GM12878 (cell line): Measurements from ENCODE around the gene PTGES2. TPM values are rescaled to one million over a fixed set of nuclear protein-coding genes. Genes with fewer than 3 reads are reported as not detected.

Source experiments
- ATAC-seq: fragments of 200-7000 bp; cut with Tn5 transposase; 3 replicates; pipeline ENCODE4 v1.9.1; 2020; ENCODE audit warnings: mild to moderate bottlenecking, moderate library complexity
- BruUV-seq: library from RNA; stranded (reverse); fragments of 400-500 nt; replicated peaks from 2 replicates; lab custom pipeline; 2021; lab: Mats Ljungman, UMichigan
- CTCF ChIA-PET: fragments of 300-600 bp; sonication (Branson Sonifier 250); formaldehyde crosslinking; extraction: SDS; loops from one replicate; lab custom pipeline; 2021; ENCODE audit warnings: inconsistent platforms; lab: Yijun Ruan, JAX
- POLR2A ChIA-PET: fragments of 350-600 bp; formaldehyde crosslinking; extraction: SDS; loops from one replicate; lab custom pipeline; 2021; ENCODE audit warnings: inconsistent platforms; lab: Charles Lee
- RAD21 ChIA-PET: fragments of 300-600 bp; sonication (Branson Sonifier 250); formaldehyde crosslinking; loops from one replicate; lab custom pipeline; 2023; ENCODE audit warnings: antibody characterized with exemption; ENCODE audit not compliant: unreplicated experiment; lab: Charles Lee
- SMC1A ChIA-PET: fragments of 300-600 bp; sonication (Branson Sonifier 250); formaldehyde crosslinking; loops from one replicate; lab custom pipeline; 2023; ENCODE audit not compliant: unreplicated experiment, uncharacterized antibody; lab: Charles Lee
- DNase-seq: peaks from one replicate; pipeline ENCODE4 v3.0.0-alpha.2; 2011; ENCODE audit warnings: low read depth, low spot score
- FAIRE-seq: peaks from 3 replicates; lab custom pipeline; 2011; peaks lifted over from hg19 to GRCh38; lab: Jason Lieb, UNC
- H2AFZ ChIP-seq: 2 replicates; pipeline ENCODE4 v1.6.0; 2011; ENCODE audit warnings: low read depth, low read length, control low read depth; ENCODE audit not compliant: control insufficient read depth
- H3K27ac ChIP-seq: 2 replicates; pipeline ENCODE4 v1.5.1; 2011; ENCODE audit warnings: control low read depth; ENCODE audit not compliant: control insufficient read depth, insufficient read depth
- H3K27me3 ChIP-seq, 2 experiments: replicated peaks in 1 of 2; 2 replicates each; pipeline versions ENCODE4 v1.6.0 to v1.6.1; 2011; ENCODE audit warnings: low read length in 1 of 2; ENCODE audit not compliant: control insufficient read depth in 2 of 2, insufficient read depth in 2 of 2
- H3K36me3 ChIP-seq, 2 experiments: 2 replicates each; pipeline ENCODE4 v1.5.1; 2011; ENCODE audit warnings: low read length in 1 of 2; ENCODE audit not compliant: control insufficient read depth in 2 of 2, insufficient read depth in 2 of 2
- H3K4me1 ChIP-seq: 2 replicates; pipeline ENCODE4 v1.6.1; 2011; ENCODE audit warnings: mild to moderate bottlenecking, low read length, moderate library complexity, mixed read lengths; ENCODE audit not compliant: control insufficient read depth, insufficient read depth
- H3K4me2 ChIP-seq: 2 replicates; pipeline ENCODE4 v1.6.0; 2011; ENCODE audit warnings: control low read depth; ENCODE audit not compliant: control insufficient read depth, insufficient read depth
- H3K4me3 ChIP-seq: fragments of 200-600 bp; sonication (generic); 2 replicates; pipeline ENCODE4 v1.5.1; 2016
- H3K79me2 ChIP-seq: 2 replicates; pipeline ENCODE4 v1.6.0; 2011; ENCODE audit warnings: low read length; ENCODE audit not compliant: control insufficient read depth, insufficient read depth
- H3K9ac ChIP-seq: 2 replicates; pipeline ENCODE4 v1.8.0; 2011; ENCODE audit warnings: low read length, control low read depth, mixed read lengths; ENCODE audit not compliant: control insufficient read depth, insufficient read depth
- H3K9me3 ChIP-seq: replicated peaks from 3 replicates; pipeline ENCODE4 v1.5.1; 2011; ENCODE audit warnings: mild to moderate bottlenecking, low read length; ENCODE audit not compliant: control insufficient read depth, insufficient read depth
- H4K20me1 ChIP-seq: 2 replicates; pipeline ENCODE4 v1.6.0; 2011; ENCODE audit not compliant: control insufficient read depth, insufficient read depth
- BACH1 ChIP-seq: fragments of 450-650 bp; IDR thresholded peaks from 2 replicates; pipeline ENCODE4 v1.6.1; 2017; ENCODE audit warnings: mild to moderate bottlenecking, borderline replicate concordance
- CBX3 ChIP-seq: fragments of 200-600 bp; sonication (generic); IDR thresholded peaks from 2 replicates; pipeline ENCODE4 v1.6.1; 2016; ENCODE audit warnings: low read depth, borderline replicate concordance
- CREB1 ChIP-seq: IDR thresholded peaks from 2 replicates; pipeline ENCODE4 v1.6.1; 2012; ENCODE audit warnings: low read depth, mild to moderate bottlenecking, inconsistent platforms
- ESRRA ChIP-seq: IDR thresholded peaks from 2 replicates; pipeline ENCODE4 v1.6.1; 2012; ENCODE audit warnings: mild to moderate bottlenecking, low read length, improper control_type of control experiment
- FOXK2 ChIP-seq: fragments of 450-650 bp; IDR thresholded peaks from 2 replicates; pipeline ENCODE4 v1.6.1; 2017; ENCODE audit warnings: mild to moderate bottlenecking, moderate library complexity
- MEF2B ChIP-seq: fragments of 450-650 bp; IDR thresholded peaks from 2 replicates; pipeline ENCODE4 v1.6.1; 2018; ENCODE audit warnings: mild to moderate bottlenecking, moderate library complexity; ENCODE audit not compliant: partially characterized antibody, poor library complexity, severe bottlenecking
- MTA2 ChIP-seq: fragments of 450-650 bp; IDR thresholded peaks from 2 replicates; pipeline ENCODE4 v1.6.1; 2016; ENCODE audit warnings: low read depth, mild to moderate bottlenecking, moderate library complexity
- NFYA ChIP-seq: IDR thresholded peaks from 2 replicates; pipeline ENCODE4 v1.6.1; 2011; ENCODE audit warnings: low read depth, mild to moderate bottlenecking, low read length, improper control_type of control experiment, borderline replicate concordance
- NFYB ChIP-seq: IDR thresholded peaks from 2 replicates; pipeline ENCODE4 v1.6.1; 2011; ENCODE audit warnings: low read depth, mild to moderate bottlenecking, low read length, improper control_type of control experiment, moderate library complexity; ENCODE audit not compliant: insufficient read depth
- RBBP5 ChIP-seq: fragments of 200-600 bp; sonication (generic); conservative IDR thresholded peaks from 2 replicates; pipeline ENCODE4 v1.6.1; 2016
- SREBF2 ChIP-seq: IDR thresholded peaks from 2 replicates; pipeline ENCODE4 v1.6.1; 2012; ENCODE audit warnings: mild to moderate bottlenecking, low read length
- SRF ChIP-seq, 2 experiments: IDR thresholded peaks; 2 replicates each; pipeline ENCODE4 v1.6.1; 2011; ENCODE audit warnings: low read depth in 2 of 2, low read length in 2 of 2, mild to moderate bottlenecking in 1 of 2, moderate library complexity in 1 of 2
- STAT3 ChIP-seq: IDR thresholded peaks from 2 replicates; pipeline ENCODE4 v1.6.1; 2011; ENCODE audit warnings: low read depth, low read length, improper control_type of control experiment
- ZNF207 ChIP-seq: fragments of 450-650 bp; IDR thresholded peaks from 2 replicates; pipeline ENCODE4 v1.6.1; 2014; ENCODE audit warnings: antibody characterized with exemption, mild to moderate bottlenecking, borderline replicate concordance
- WGBS: methylation state at CpG from one replicate; pipeline ENCODE4 v1.1.6; 2016; ENCODE audit warnings: low lambda C conversion rate; ENCODE audit not compliant: insufficient replicate concordance, insufficient coverage; ENCODE audit errors: missing lambda C conversion rate; 5-methylcytosine and 5-hydroxymethylcytosine counted together
- in situ Hi-C: fragments of 300-500 bp; cut with MboI; formaldehyde crosslinking; loops from 9 replicates; pipeline ENCODE4 v1.14.3; 2018; ENCODE audit warnings: mixed read lengths
- intact Hi-C: fragments of 100-400 bp; cut with micrococcal nuclease; formaldehyde crosslinking; loops from one replicate; pipeline ENCODE4 v1.14.2; 2022; ENCODE audit not compliant: unreplicated experiment
- polyA plus RNA-seq, 11 experiments: library from polyadenylated mRNA; depleted of rRNA in 4 of 11; unstranded in 6 of 11; stranded (reverse) in 5 of 11; fragments of >200 nt; fragmentation: Nextera tagmentation in 4 of 11; fragmentation: Illumina TruSeq in 1 of 11; extraction: Ambion mirVana in 4 of 11; extraction: Trizol in 1 of 11; gene quantifications; 1 replicate in 1 of 11; 2 replicates in 10 of 11; pipeline versions ENCODE4 v1.2.1 to v1.2.3, GENCODE V29; 2011 to 2016; ENCODE audit warnings: inconsistent platforms in 2 of 11, missing spikeins in 2 of 11, low read depth in 1 of 11
- total RNA-seq, 4 experiments: library from RNA; depleted of rRNA in 3 of 4; stranded (reverse); fragments of >200 nt in 3 of 4; fragmentation: Illumina TruSeq in 1 of 4; extraction: Trizol in 1 of 4; gene quantifications; 2 replicates each; pipeline versions ENCODE4 v1.2.1 to v1.2.3, GENCODE V29; 2013 to 2021
- TF ChIP-seq, protein P1 (sequence below): IDR thresholded peaks from 2 replicates; pipeline ENCODE4 v1.6.1; 2012; ENCODE audit warnings: improper control_type of control experiment, low read depth, low read length; ENCODE audit not compliant: insufficient replicate concordance
- TF ChIP-seq, protein P2 (sequence below): fragments of 450-650 bp; formaldehyde crosslinking; IDR thresholded peaks from 2 replicates; pipeline ENCODE4 v1.5.0; 2022; ENCODE audit warnings: mild to moderate bottlenecking, missing genetic modification characterization

PTGES2 gene
- total and polyA plus RNA-seq, 10 of the 15 experiments (the other 5 are each of a cell fraction or from before 2014, with no cell fraction given): 2.1 to 141 (median 99.1) TPM

DNA sequence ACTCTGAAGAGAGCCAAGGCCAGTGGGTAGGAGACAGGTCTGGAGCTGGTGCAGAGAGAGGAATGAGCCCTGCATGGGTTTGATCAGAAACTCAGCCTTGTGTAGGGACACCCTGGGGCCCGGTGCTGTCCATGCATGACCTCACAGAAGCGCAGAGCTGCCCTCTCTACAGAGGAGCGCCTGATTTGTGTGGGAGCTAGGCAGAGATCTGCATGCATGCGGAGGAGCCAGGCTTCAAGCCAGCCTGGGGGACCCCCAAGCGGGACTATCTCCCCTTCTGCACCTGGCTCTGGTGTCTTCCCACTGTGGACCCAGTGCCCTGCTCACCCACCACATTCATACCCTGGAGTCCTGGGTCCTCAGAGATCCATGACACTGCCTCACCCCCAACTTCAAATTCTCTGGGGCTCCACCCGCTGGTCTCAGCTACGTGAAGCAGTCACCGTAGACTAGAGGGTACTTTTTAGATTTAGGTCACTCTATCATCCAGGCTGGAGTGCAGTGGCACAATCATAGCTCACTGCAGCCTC, 19.1 kb upstream of the PTGES2 start:
- H3K9ac ChIP-seq: no peak overlapping the region
- WGBS: 23% methylated on average over 7 of the region's 8 CpGs
- ChIA-PET POLR2A (interaction anchor here (0.5 kb wide), 1 partner anchor 873 kb away, joined by 3 read pairs; no protein-coding TSS in a partner anchor), RAD21 (no interaction called here), CTCF (no interaction called here), SMC1A (no interaction called here)
- no TSS peak for BruUV-seq
- H3K36me3 ChIP-seq: no peaks in the 10 kb centered on the region
- intact Hi-C loops: no loop called here
- no peak overlapping the region for H3K27ac ChIP-seq
- in situ Hi-C loops: no loop called here
- H3K9me3 ChIP-seq: no peaks in the 10 kb centered on the region
- H3K4me1 ChIP-seq: no peaks in the 10 kb centered on the region
- H4K20me1 ChIP-seq: no peaks in the 10 kb centered on the region; the same call in 1 of the 2 replicates
- H3K27me3 ChIP-seq: peaks cover 0 to 1% of the 10 kb centered on the region in 2 experiments; a peak in 2 of 4 replicates
- DNase-seq: no peak
- H2AFZ ChIP-seq: no peak overlapping the region
- no peak for FAIRE-seq
- no peaks in the 10 kb centered on the region for H3K79me2 ChIP-seq
- no peak overlapping the region for H3K4me3 ChIP-seq
- no peak overlapping the region for H3K4me2 ChIP-seq
- no peak for ATAC-seq
- TF ChIP-seq BACH1 (no peak), MEF2B (no peak), NFYA (no peak), CBX3 (no peak), NFYB (no peak), SRF (IDR thresholded peaks at IDR 0.05; ENCODE audit: low read depth in 2 of 2, low read length in 2 of 2) (no peak), ZNF207 (no peak), RBBP5 (no peak), MTA2 (no peak), CREB1 (no peak), FOXK2 (no peak), ESRRA (no peak), SREBF2 (no peak), STAT3 (no peak)
- TF ChIP-seq, protein P1, sequence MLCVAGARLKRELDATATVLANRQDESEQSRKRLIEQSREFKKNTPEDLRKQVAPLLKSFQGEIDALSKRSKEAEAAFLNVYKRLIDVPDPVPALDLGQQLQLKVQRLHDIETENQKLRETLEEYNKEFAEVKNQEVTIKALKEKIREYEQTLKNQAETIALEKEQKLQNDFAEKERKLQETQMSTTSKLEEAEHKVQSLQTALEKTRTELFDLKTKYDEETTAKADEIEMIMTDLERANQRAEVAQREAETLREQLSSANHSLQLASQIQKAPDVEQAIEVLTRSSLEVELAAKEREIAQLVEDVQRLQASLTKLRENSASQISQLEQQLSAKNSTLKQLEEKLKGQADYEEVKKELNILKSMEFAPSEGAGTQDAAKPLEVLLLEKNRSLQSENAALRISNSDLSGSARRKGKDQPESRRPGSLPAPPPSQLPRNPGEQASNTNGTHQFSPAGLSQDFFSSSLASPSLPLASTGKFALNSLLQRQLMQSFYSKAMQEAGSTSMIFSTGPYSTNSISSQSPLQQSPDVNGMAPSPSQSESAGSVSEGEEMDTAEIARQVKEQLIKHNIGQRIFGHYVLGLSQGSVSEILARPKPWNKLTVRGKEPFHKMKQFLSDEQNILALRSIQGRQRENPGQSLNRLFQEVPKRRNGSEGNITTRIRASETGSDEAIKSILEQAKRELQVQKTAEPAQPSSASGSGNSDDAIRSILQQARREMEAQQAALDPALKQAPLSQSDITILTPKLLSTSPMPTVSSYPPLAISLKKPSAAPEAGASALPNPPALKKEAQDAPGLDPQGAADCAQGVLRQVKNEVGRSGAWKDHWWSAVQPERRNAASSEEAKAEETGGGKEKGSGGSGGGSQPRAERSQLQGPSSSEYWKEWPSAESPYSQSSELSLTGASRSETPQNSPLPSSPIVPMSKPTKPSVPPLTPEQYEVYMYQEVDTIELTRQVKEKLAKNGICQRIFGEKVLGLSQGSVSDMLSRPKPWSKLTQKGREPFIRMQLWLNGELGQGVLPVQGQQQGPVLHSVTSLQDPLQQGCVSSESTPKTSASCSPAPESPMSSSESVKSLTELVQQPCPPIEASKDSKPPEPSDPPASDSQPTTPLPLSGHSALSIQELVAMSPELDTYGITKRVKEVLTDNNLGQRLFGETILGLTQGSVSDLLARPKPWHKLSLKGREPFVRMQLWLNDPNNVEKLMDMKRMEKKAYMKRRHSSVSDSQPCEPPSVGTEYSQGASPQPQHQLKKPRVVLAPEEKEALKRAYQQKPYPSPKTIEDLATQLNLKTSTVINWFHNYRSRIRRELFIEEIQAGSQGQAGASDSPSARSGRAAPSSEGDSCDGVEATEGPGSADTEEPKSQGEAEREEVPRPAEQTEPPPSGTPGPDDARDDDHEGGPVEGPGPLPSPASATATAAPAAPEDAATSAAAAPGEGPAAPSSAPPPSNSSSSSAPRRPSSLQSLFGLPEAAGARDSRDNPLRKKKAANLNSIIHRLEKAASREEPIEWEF: no peak
- TF ChIP-seq, protein P2, sequence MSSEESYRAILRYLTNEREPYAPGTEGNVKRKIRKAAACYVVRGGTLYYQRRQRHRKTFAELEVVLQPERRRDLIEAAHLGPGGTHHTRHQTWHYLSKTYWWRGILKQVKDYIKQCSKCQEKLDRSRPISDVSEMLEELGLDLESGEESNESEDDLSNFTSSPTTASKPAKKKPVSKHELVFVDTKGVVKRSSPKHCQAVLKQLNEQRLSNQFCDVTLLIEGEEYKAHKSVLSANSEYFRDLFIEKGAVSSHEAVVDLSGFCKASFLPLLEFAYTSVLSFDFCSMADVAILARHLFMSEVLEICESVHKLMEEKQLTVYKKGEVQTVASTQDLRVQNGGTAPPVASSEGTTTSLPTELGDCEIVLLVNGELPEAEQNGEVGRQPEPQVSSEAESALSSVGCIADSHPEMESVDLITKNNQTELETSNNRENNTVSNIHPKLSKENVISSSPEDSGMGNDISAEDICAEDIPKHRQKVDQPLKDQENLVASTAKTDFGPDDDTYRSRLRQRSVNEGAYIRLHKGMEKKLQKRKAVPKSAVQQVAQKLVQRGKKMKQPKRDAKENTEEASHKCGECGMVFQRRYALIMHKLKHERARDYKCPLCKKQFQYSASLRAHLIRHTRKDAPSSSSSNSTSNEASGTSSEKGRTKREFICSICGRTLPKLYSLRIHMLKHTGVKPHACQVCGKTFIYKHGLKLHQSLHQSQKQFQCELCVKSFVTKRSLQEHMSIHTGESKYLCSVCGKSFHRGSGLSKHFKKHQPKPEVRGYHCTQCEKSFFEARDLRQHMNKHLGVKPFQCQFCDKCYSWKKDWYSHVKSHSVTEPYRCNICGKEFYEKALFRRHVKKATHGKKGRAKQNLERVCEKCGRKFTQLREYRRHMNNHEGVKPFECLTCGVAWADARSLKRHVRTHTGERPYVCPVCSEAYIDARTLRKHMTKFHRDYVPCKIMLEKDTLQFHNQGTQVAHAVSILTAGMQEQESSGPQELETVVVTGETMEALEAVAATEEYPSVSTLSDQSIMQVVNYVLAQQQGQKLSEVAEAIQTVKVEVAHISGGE: no peak
